Ramos (cell line): ENCODE measurements around the gene ZFAND3.

Source experiments
- in situ Hi-C: fragments of 300-500 bp; cut with MboI; formaldehyde crosslinking; loops from one replicate; pipeline ENCODE4 v1.14.3; 2022; ENCODE audit warnings: low sequenced_read_pairs; ENCODE audit not compliant: unreplicated experiment

The ZFAND3 gene

GRCh38 chr6:38187325-38187724 is 367.8 kb downstream of the ZFAND3 start:
- in situ Hi-C loops: no loop called here

GRCh38 chr6:38187811-38188590 is 368.5 kb downstream of the ZFAND3 start:
- in situ Hi-C loops: no loop called here

GRCh38 chr6:38188677-38189335 is 369.3 kb downstream of the ZFAND3 start:
- in situ Hi-C loops: no loop called here

GRCh38 chr6:38191418-38191817 is 371.9 kb downstream of the ZFAND3 start:
- in situ Hi-C loops: no loop called here

- in situ Hi-C loops: no loop called here
Measured at GRCh38 chr6:38192011-38192410, 372.5 kb downstream of the ZFAND3 start.

GRCh38 chr6:38192487-38192886 is 373.0 kb downstream of the ZFAND3 start:
- in situ Hi-C loops: no loop called here

GRCh38 chr6:38193051-38193450 is 373.5 kb downstream of the ZFAND3 start:
- in situ Hi-C loops: no loop called here

GRCh38 chr6:38193481-38194281 is 374.2 kb downstream of the ZFAND3 start:
- in situ Hi-C loops: no loop called here

GRCh38 chr6:38194282-38194572 is 374.7 kb downstream of the ZFAND3 start:
- in situ Hi-C loops: no loop called here

- in situ Hi-C loops: no loop called here
Measured at GRCh38 chr6:38194589-38194988, 375.1 kb downstream of the ZFAND3 start.

- in situ Hi-C loops: no loop called here
Measured at GRCh38 chr6:38195113-38195635, 375.6 kb downstream of the ZFAND3 start.

GRCh38 chr6:38198219-38198618 is 378.7 kb downstream of the ZFAND3 start:
- in situ Hi-C loops: no loop called here
